Uterus (tissue), 2 donors: ENCODE data around the gene USP37.
A peak's percentile ranks its signal among the peaks of the same experiment; 100 is the strongest.

ENCODE experiments used
- CTCF ChIP-seq, 4 experiments: fragments of 200-600 bp in 2 of 4; fragments of 450-650 bp in 2 of 4; sonication (generic) in 2 of 4; IDR thresholded peaks; one replicate each; pipeline ENCODE4 v1.5.1; 2016 to 2019; ENCODE audit warnings: antibody characterized with exemption in 4 of 4, mild to moderate bottlenecking in 2 of 4, moderate library complexity in 1 of 4
- POLR2A ChIP-seq, 2 donors: fragments of 450-650 bp; IDR thresholded peaks; one replicate each; pipeline ENCODE4 v1.6.1; 2016; ENCODE audit warnings: antibody characterized with exemption in 2 of 2, mild to moderate bottlenecking in 1 of 2, moderate library complexity in 1 of 2

GRCh38 chr2:218465987-218466633 is 102.0 kb downstream of the USP37 start:
- TF ChIP-seq POLR2A (IDR thresholded peaks at IDR 0.05) (no peak), CTCF (IDR thresholded peaks at IDR 0.05) (peak; percentile 32 to 56 (median 40))
